Measurements from ENCODE around the gene MAP7. TPM values are rescaled to one million over a fixed set of nuclear protein-coding genes. Genes with fewer than 3 reads are reported as not detected.

The MAP7 gene
- total RNA-seq, 1 experiment from 2014 or later, result 0.11 TPM

DNA sequence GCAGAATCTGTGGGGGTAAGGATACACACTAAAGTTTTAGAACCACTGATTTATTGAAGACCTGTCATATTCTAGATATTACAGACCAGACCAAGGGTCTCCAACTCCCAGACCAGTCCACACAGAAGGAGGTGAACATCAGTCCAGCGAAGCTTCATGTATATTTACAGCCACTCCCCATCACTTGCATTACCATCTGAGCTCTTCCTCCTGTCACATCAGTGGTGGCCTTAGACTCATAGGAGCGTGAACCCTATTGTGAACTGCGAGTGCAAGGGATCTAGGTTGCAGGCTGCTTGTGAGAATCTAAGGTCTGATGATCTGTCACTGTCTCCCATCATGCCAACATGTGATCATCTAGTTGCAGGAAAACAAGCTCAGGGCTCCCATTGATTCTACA is 255.6 kb downstream of the MAP7 start:
- Histone ChIP-seq H3K27ac (no peak overlapping the region), H3K27me3 (replicated peaks) (peaks cover 4% of the 10 kb centered on the region; the same call in 1 of the 2 replicates), H3K9me3 (replicated peaks) (no peaks in the 10 kb centered on the region), H3K4me1 (replicated peaks) (peaks cover 9% of the 10 kb centered on the region), H3K4me3 (no peak overlapping the region), H3K36me3 (no peaks in the 10 kb centered on the region)
- DNase-seq (ENCODE audit: low read depth in 1 of 2, low spot score in 2 of 2), result no peak

Other genes starting within 250 kb of the MAP7 start
- gene MAP3K5, start 242.1 kb upstream of the MAP7 start, total RNA-seq (2014; rRNA removed; shearing (Covaris generic)), result 8.3 and 10.7 TPM in 2 replicates